ENCODE results near the gene C5orf22. TPM values are rescaled to one million over a fixed set of nuclear protein-coding genes. Genes with fewer than 3 reads are reported as not detected.
A peak's percentile ranks its signal among the peaks of the same experiment; 100 is the strongest.

C5orf22 gene
- total RNA-seq, 4 donors from 2014 or later = 6.5 to 22.8 (median 9.5) TPM

- no peak for TF ChIP-seq EP300 (IDR thresholded peaks at IDR 0.05)
- no peak for TF ChIP-seq CTCF (IDR thresholded peaks at IDR 0.05)
- no peak for TF ChIP-seq POLR2A (IDR thresholded peaks at IDR 0.05)
- H3K9me3 ChIP-seq = no peaks in the 10 kb centered on the region
- peaks cover 0 to 52% (median 14%) of the 10 kb centered on the region in 3 donors for H3K36me3 ChIP-seq
- H3K27ac ChIP-seq = no peak overlapping the region
- no peaks in the 10 kb centered on the region for H3K27me3 ChIP-seq
- no peak for DNase-seq (ENCODE audit: low spot score in 2 of 2)
- peak overlapping the region; percentile 76 to 84 (median 76) for H3K4me3 ChIP-seq
- H3K4me1 ChIP-seq = peaks cover 0 to 41% (median 21%) of the 10 kb centered on the region in 4 donors
- 72 to 83% methylated on average over 9 of the region's 9 CpGs for WGBS, 2 donors
Measured at GRCh38 chr5:31530541-31531265, 1.4 kb upstream of the C5orf22 start.

GRCh38 chr5:31531543-31531887 lies 586 bp upstream of the C5orf22 start:
- WGBS, 2 donors = 0% methylated on average over 13 of the region's 13 CpGs

DNA sequence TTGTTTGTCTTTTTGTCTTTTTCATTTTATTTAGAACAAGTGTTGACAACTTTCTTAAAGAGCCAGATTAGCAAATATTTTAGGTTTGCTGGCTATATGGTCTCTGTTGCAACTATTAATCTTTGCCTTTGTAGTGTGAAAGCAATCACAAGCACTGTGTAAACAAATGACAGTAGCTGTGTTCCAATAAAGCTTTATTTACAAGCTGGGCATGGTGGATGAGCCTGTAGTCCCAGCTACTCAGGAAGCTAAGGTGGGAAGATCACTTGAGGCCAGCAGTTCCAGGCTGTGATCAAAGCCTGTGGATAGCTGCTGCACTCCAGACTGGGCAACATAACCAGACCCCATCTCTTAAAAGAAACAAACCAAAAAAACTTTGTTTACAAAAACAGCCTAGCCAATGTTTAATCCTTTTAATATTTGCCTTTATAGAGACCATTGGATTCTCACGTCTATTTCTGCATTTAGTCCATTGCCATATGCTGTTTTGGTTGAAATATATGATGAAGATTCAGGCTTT lies 2.5 kb downstream of the C5orf22 start:
- no peak for DNase-seq (ENCODE audit: low spot score in 2 of 2)
- H3K4me1 ChIP-seq = peaks cover 0 to 33% (median 21%) of the 10 kb centered on the region in 4 donors
- H3K36me3 ChIP-seq = peaks cover 0 to 56% (median 11%) of the 10 kb centered on the region in 3 donors
- 83 to 89% methylated on average over 1 of the region's 1 CpG for WGBS, 2 donors
- TF ChIP-seq POLR2A (IDR thresholded peaks at IDR 0.05) = no peak
- no peak for TF ChIP-seq EP300 (IDR thresholded peaks at IDR 0.05)
- no peak for TF ChIP-seq CTCF (IDR thresholded peaks at IDR 0.05)
- no peaks in the 10 kb centered on the region for H3K27me3 ChIP-seq
- no peaks in the 10 kb centered on the region for H3K9me3 ChIP-seq
- H3K27ac ChIP-seq = no peak overlapping the region
- H3K4me3 ChIP-seq = no peak overlapping the region

More at GRCh38 chr5:31531543-31531887, 586 bp upstream of the C5orf22 start:
- no peak for DNase-seq (ENCODE audit: low spot score in 2 of 2)
- Histone ChIP-seq H3K4me3 (peak overlapping the region; percentile 76 to 84 (median 76)), H3K4me1 (peaks cover 0 to 41% (median 21%) of the 10 kb centered on the region in 4 donors), H3K9me3 (no peaks in the 10 kb centered on the region), H3K27me3 (no peaks in the 10 kb centered on the region), H3K27ac (peak overlapping the region in 3 of 4 donors; percentile 76 to 83 (median 81)), H3K36me3 (peaks cover 0 to 52% (median 17%) of the 10 kb centered on the region in 3 donors)
- no peak for TF ChIP-seq EP300 (IDR thresholded peaks at IDR 0.05)
- TF ChIP-seq CTCF (IDR thresholded peaks at IDR 0.05) = no peak
- no peak for TF ChIP-seq POLR2A (IDR thresholded peaks at IDR 0.05)

GRCh38 chr5:31536873-31537272 lies 4.8 kb downstream of the C5orf22 start:
- 77 to 81% methylated on average over 3 of the region's 3 CpGs for WGBS, 2 donors
- Histone ChIP-seq H3K36me3 (peaks cover 0 to 79% (median 18%) of the 10 kb centered on the region in 3 donors), H3K27ac (no peak overlapping the region), H3K4me3 (no peak overlapping the region), H3K27me3 (no peaks in the 10 kb centered on the region), H3K4me1 (peaks cover 0 to 15% (median 11%) of the 10 kb centered on the region in 4 donors), H3K9me3 (no peaks in the 10 kb centered on the region)
- no peak for DNase-seq (ENCODE audit: low spot score in 2 of 2)
- TF ChIP-seq POLR2A (IDR thresholded peaks at IDR 0.05) = no peak
- TF ChIP-seq EP300 (IDR thresholded peaks at IDR 0.05) = no peak
- no peak for TF ChIP-seq CTCF (IDR thresholded peaks at IDR 0.05)

DNA sequence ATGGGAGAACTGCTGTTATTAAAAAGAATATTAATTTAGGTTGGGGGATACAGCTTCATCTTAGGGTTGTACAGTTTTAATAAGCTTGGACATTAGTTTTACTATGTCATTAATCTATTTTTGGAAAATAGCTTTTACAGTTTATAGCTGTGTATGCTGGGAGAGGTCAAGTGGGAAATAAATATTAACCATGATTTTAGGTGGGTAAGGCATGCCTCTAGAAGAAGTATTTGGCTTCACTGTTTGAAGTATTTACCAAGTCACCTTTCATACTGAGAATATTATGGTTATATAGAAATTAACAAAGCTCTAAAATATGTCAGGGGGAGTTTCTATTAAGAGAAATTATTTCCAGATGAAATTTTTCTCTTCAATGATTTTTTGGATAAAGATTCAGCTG lies 5.2 kb downstream of the C5orf22 start:
- DNase-seq (ENCODE audit: low spot score in 2 of 2) = no peak
- Histone ChIP-seq H3K36me3 (peaks cover 0 to 84% (median 22%) of the 10 kb centered on the region in 3 donors), H3K27ac (no peak overlapping the region), H3K27me3 (no peaks in the 10 kb centered on the region), H3K9me3 (no peaks in the 10 kb centered on the region), H3K4me3 (no peak overlapping the region), H3K4me1 (peaks cover 0 to 15% (median 11%) of the 10 kb centered on the region in 4 donors)
- TF ChIP-seq POLR2A (IDR thresholded peaks at IDR 0.05) (no peak), CTCF (IDR thresholded peaks at IDR 0.05) (no peak), EP300 (IDR thresholded peaks at IDR 0.05) (no peak)
